Esophagus muscularis mucosa (tissue), 4 donors: ENCODE results near the gene UVRAG. TPM values are rescaled to one million over a fixed set of nuclear protein-coding genes. Genes with fewer than 3 reads are reported as not detected.

Experiments used
- DNase-seq: peaks from one replicate; pipeline ENCODE4 v3.0.0-alpha.2; 2017; ENCODE audit errors: extremely low spot score
- H3K27ac ChIP-seq, 4 donors: fragments of 200-600 bp; sonication (generic); replicated peaks in 1 of 4; 1 replicate in 3 of 4; 2 replicates in 1 of 4; pipeline ENCODE4 v1.5.1; 2016 to 2019; ENCODE audit warnings: mild to moderate bottlenecking in 1 of 4
- H3K27me3 ChIP-seq, 4 donors: fragments of 200-600 bp; sonication (generic); one replicate each; pipeline versions ENCODE4 v1.5.1 to v1.6.0; 2016 to 2019
- H3K36me3 ChIP-seq, 4 donors: fragments of 200-600 bp; sonication (generic); one replicate each; pipeline ENCODE4 v1.5.1; 2016 to 2019
- H3K4me1 ChIP-seq, 4 donors: fragments of 200-600 bp; sonication (generic); one replicate each; pipeline ENCODE4 v1.5.1; 2016 to 2019
- H3K4me3 ChIP-seq, 4 donors: fragments of 200-600 bp; sonication (generic); 1 replicate in 2 of 4; 2 replicates in 2 of 4; pipeline ENCODE4 v1.5.1; 2016 to 2019; ENCODE audit warnings: mild to moderate bottlenecking in 4 of 4, moderate library complexity in 1 of 4
- H3K9me3 ChIP-seq, 4 donors: fragments of 200-600 bp; sonication (generic); 1 replicate in 3 of 4; 2 replicates in 1 of 4; pipeline ENCODE4 v1.5.1; 2016 to 2019
- CTCF ChIP-seq, 3 experiments: fragments of 200-600 bp in 2 of 3; fragments of 450-650 bp in 1 of 3; sonication (generic) in 2 of 3; IDR thresholded peaks; one replicate each; pipeline ENCODE4 v1.5.1; 2017 to 2019; ENCODE audit warnings: antibody characterized with exemption in 3 of 3, mild to moderate bottlenecking in 2 of 3, moderate library complexity in 1 of 3
- EP300 ChIP-seq: sonication (generic); formaldehyde crosslinking; IDR thresholded peaks from one replicate; pipeline ENCODE4 v1.6.1; 2017; ENCODE audit warnings: antibody characterized with exemption
- POLR2A ChIP-seq: fragments of 450-650 bp; IDR thresholded peaks from one replicate; pipeline ENCODE4 v1.6.1; 2017; ENCODE audit warnings: antibody characterized with exemption, moderate library complexity, mild to moderate bottlenecking, low read depth
- POLR2AphosphoS5 ChIP-seq, 2 donors: sonication (generic); formaldehyde crosslinking; IDR thresholded peaks; one replicate each; pipeline ENCODE4 v1.6.1; 2017; ENCODE audit warnings: antibody characterized with exemption in 2 of 2
- WGBS: methylation state at CpG from one replicate; pipeline ENCODE4 v1.1.5; 2018; 5-methylcytosine and 5-hydroxymethylcytosine counted together
- intact Hi-C: fragments of 100-400 bp; cut with DNase I; formaldehyde crosslinking; loops from one replicate; pipeline ENCODE4 v1.15.1; 2023
- total RNA-seq, 4 donors: library from RNA; depleted of rRNA; stranded (reverse); fragments of >200 nt; gene quantifications; one replicate each; pipeline versions ENCODE4 v1.1.0 to v1.2.1, GENCODE V29; 2016

UVRAG gene
- total RNA-seq, 4 donors from 2014 or later, result 30.6 to 37.4 (median 34.7) TPM

- intact Hi-C loops, result no loop called here
- no peaks in the 10 kb centered on the region for H3K27me3 ChIP-seq
- H3K27ac ChIP-seq, result no peak overlapping the region
- H3K9me3 ChIP-seq, result no peaks in the 10 kb centered on the region
- no peak for DNase-seq
- 93% methylated on average over 1 of the region's 1 CpG for WGBS
- H3K36me3 ChIP-seq, result no peaks in the 10 kb centered on the region
- TF ChIP-seq POLR2A (no peak), CTCF (IDR thresholded peaks at IDR 0.05) (no peak), EP300 (no peak), POLR2AphosphoS5 (IDR thresholded peaks at IDR 0.05) (no peak)
- peaks cover 4 to 23% (median 21%) of the 10 kb centered on the region in 4 donors for H3K4me1 ChIP-seq
- no peak overlapping the region for H3K4me3 ChIP-seq
Observed at GRCh38 chr11:75939516-75939915, 124.5 kb downstream of the UVRAG start.

- Histone ChIP-seq H3K36me3 (no peaks in the 10 kb centered on the region), H3K27me3 (no peaks in the 10 kb centered on the region), H3K9me3 (no peaks in the 10 kb centered on the region), H3K27ac (no peak overlapping the region), H3K4me1 (peaks cover 4 to 23% (median 21%) of the 10 kb centered on the region in 4 donors), H3K4me3 (no peak overlapping the region)
- WGBS, result 62% methylated on average over 1 of the region's 1 CpG
- TF ChIP-seq POLR2A (no peak), CTCF (IDR thresholded peaks at IDR 0.05) (no peak), EP300 (no peak), POLR2AphosphoS5 (IDR thresholded peaks at IDR 0.05) (no peak)
- DNase-seq, result no peak
- intact Hi-C loops, result no loop called here
Observed at GRCh38 chr11:75939992-75940391, 125.0 kb downstream of the UVRAG start.

- no peak overlapping the region for H3K4me3 ChIP-seq
- no peak for DNase-seq
- no peaks in the 10 kb centered on the region for H3K27me3 ChIP-seq
- TF ChIP-seq POLR2AphosphoS5 (IDR thresholded peaks at IDR 0.05), result no peak
- TF ChIP-seq POLR2A, result no peak
- TF ChIP-seq CTCF (IDR thresholded peaks at IDR 0.05), result no peak
- TF ChIP-seq EP300, result no peak
- no peaks in the 10 kb centered on the region for H3K36me3 ChIP-seq
- peaks cover 12 to 32% (median 29%) of the 10 kb centered on the region in 4 donors for H3K4me1 ChIP-seq
- no peaks in the 10 kb centered on the region for H3K9me3 ChIP-seq
- intact Hi-C loops, result no loop called here
- no peak overlapping the region for H3K27ac ChIP-seq
Observed at GRCh38 chr11:75940911-75941310, 125.9 kb downstream of the UVRAG start.

DNA sequence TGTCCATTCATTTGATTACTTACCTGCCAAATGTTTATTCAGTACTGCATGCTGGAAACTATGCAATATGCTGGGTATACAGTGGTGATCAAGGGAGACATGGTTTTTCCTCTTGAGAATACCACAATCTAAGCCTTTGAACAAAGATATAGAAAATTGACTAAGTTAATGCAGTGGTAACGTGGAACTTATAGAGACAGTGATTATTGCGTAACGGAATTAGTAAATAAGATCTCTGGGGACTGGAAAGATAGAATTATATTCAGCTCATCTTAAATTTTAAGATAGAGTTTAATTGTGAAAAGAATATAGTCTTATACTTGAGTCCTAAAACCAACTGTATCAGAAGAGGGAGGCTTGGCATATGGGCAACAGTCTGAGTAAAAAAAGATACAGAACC lies 129.5 kb downstream of the UVRAG start:
- TF ChIP-seq POLR2AphosphoS5 (IDR thresholded peaks at IDR 0.05) (no peak), EP300 (no peak), POLR2A (no peak), CTCF (IDR thresholded peaks at IDR 0.05) (no peak)
- Histone ChIP-seq H3K4me1 (peaks cover 19 to 54% (median 46%) of the 10 kb centered on the region in 4 donors), H3K27me3 (no peaks in the 10 kb centered on the region), H3K9me3 (no peaks in the 10 kb centered on the region), H3K27ac (no peak overlapping the region), H3K36me3 (no peaks in the 10 kb centered on the region), H3K4me3 (no peak overlapping the region)
- intact Hi-C loops, result no loop called here
- DNase-seq, result no peak
- WGBS, result 94% methylated on average over 3 of the region's 3 CpGs

GRCh38 chr11:75945446-75945845 lies 130.4 kb downstream of the UVRAG start:
- Histone ChIP-seq H3K36me3 (no peaks in the 10 kb centered on the region), H3K27me3 (no peaks in the 10 kb centered on the region), H3K27ac (peak overlapping the region in 1 of 4 donors; percentile 44), H3K9me3 (no peaks in the 10 kb centered on the region), H3K4me3 (no peak overlapping the region), H3K4me1 (peaks cover 19 to 61% (median 51%) of the 10 kb centered on the region in 4 donors)
- no peak for TF ChIP-seq POLR2A
- TF ChIP-seq CTCF (IDR thresholded peaks at IDR 0.05), result no peak
- TF ChIP-seq EP300, result no peak
- TF ChIP-seq POLR2AphosphoS5 (IDR thresholded peaks at IDR 0.05), result no peak
- intact Hi-C loops, result no loop called here
- DNase-seq, result no peak
- 90% methylated on average over 1 of the region's 1 CpG for WGBS
